HG02885 (cell line): ENCODE measurements around the gene MAOB.

Source experiments
- ATAC-seq: cut with Tn5 transposase; IDR thresholded peaks from one replicate; pipeline ENCODE4 v1.9.1; 2021; ENCODE audit warnings: mild to moderate bottlenecking; ENCODE audit not compliant: unreplicated experiment, poor library complexity

MAOB gene

DNA sequence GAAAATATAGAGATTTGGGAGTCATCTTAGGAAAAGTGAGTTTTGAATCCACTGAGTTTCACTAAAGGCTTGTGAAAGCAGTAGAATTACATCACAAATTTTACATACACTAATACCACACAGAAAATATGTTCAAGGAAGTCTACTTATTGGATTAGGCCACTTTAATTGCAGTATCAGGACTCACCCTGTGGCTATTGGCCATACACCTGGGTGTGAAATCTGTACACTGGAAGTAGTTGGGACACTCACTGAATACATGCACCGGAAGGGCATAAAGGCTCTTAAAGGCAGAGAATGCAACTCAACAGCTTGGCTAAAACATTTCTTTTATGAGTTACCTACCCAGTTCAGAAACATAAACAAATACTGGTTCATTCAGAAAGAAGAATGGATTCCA is 19.8 kb downstream of the MAOB start:
- no peak for ATAC-seq

DNA sequence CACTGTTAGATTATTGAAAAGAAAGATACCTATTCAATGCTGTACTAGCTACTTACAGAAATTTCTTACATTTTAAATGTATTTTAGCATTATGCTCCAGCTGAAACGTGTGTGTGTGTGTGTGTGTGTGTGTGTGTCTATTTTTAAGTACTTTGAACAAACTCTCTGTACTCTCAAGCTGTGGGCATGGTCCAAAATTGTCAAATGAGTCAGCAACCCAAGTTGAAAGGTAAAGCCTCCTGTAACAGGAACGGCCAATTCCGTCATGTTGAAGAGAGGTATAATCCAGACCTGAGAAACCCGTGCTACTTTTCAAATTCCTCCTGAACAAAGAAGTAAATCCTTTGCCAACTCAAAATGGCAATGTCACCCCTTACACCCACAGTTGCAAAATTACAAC is 20.5 kb downstream of the MAOB start:
- no peak for ATAC-seq

DNA sequence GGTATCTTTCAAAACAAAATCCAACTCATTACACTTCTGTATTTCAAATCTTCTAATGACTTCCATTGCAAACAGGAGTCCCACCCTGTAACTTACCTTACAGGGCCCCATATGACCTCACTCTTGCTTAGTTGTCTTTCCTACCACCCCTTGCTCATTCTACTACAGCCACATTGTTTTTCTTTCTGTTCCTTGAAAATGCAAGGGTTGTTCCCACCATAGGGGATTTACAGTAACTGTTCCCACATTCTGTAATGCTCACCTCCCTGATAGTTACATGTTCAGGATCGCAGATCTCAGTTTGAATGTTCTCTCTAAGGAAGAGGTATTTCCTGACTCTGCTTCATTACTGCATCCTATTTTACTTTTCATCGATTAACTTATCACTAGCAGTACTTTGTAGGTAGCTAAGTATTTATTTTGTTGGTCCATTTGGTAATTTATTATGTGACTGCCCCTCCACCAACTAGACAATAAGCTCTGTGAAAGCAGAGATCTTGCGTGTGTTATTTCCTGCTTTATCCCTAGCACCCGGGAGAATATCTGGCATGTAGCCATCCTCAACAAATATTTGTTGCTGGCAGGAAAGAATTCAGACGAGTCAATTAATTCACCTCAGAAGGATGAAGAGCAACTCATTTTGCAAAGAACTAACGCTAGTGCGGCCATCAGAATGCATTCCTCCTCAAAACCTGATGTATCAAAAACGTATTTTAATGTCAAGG is 21.4 kb downstream of the MAOB start:
- no peak for ATAC-seq

DNA sequence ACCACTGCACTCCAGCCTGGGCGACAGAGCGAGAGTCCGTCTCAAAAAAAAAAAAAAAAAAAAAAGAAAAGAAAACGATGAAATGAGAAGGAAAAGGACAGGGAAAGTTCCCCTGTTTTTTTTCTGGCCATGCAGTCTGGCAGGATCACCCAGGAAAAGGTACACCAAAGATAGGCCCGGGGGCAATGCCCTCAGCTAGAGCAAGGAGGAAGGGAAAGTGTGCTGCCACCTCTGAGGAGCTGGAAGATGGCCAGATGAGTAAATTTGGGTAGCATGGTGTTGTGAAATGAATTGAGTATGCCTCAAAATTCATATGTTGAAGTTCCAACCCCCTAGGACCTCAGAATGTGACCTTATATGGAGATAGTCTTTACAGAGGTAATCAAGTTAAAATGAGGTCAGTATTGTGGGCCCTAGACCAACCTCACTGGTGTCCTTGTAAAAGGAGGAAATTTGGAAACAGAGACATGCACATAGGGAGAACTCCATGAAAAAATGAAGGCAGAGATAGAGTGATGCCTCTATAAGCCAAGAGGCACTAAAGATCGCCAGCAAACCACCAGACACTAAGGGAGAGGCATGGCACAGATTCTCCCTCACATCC is 28.9 kb downstream of the MAOB start:
- no peak for ATAC-seq

DNA sequence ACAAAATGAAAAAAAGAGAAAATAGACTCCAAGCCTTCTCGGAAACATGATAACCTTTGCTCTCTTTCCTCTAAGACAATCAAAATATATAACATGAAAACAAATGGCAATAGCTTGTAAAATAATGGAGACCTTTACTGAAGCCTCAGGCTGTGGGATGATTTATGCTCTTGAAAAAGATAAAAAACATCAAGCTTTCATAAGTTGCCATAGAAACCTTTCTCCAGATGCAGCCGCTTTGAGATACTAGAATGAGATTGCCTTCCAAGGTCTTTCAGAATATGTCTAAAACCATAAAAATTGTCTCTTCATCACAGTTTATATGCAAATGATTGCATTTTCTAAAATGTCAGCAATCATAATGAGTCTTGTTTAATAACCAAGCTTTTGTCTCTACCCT is 31.6 kb downstream of the MAOB start:
- ATAC-seq: no peak

DNA sequence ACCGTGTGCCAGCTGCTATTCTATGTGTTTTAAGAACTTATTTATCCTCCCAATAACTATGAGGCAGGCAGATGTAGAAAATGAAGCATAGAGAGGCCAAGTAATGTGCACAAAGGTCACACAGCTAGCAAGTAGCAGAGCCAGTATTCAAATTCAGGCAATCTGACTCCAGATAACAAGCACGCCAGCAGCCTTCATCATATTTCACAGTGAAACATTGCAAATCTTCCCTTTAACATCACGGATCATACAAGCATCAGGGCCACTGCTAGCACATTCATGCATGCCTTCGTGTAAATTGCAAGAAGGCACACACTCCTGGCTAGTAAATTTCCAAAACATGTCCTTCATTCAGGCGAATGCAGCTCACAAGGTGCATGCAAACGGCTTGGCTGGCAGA is 33.1 kb downstream of the MAOB start:
- ATAC-seq: no peak

DNA sequence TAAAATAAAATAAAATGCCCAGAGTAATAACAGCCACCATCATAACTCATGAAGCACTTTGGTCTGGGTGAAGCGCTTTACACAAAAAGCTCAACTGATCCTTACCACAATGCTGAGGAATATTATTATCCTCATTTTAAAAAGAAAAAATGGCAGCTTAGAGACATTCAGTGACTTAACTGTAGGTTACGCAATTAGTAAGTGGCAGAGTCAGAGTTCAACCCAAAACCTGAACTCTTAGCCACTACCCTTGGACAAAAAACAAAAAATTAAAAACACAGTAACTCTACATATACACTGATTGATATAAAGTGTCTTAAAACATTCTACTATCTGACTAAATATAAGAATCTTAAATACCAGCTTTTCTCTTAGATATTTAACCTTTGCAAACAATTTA is 34.9 kb downstream of the MAOB start:
- no peak for ATAC-seq

DNA sequence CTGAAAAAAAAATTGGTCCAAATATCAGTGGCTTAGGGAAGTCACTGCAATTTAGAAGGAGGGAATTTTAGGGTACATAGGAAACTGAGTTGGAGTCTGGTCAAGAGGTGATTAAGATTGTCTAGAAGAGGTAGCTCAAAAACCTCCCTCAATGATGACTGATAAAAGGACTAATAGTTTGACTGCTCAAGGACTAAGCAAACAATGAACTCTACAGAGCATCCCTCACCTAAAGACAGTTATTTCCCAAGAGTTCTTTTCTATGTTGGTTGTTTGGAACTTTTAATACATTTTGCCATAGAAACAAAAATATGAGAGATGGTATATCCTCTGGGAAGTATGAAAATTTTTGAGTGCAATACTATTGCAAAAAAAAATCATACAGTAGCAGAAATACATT is 35.7 kb downstream of the MAOB start:
- no peak for ATAC-seq

DNA sequence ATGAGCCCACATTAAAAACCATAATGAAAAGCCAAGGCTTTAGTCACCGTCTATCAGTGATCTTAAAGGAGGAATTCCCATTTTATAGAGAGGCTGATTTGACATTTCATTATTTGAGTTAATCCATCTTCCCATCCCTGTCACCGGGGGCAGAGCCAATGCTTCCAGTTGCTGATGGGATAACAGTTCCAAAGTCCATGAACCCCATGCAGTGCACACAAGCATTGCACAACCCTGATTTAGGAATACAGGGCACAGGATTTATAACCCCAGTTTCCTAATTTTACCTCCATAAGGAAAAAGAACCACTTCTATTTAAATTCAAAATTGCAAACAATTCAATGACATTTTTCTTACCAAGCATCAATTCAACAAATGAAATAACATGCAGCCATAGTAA is 36.5 kb downstream of the MAOB start:
- ATAC-seq: no peak

DNA sequence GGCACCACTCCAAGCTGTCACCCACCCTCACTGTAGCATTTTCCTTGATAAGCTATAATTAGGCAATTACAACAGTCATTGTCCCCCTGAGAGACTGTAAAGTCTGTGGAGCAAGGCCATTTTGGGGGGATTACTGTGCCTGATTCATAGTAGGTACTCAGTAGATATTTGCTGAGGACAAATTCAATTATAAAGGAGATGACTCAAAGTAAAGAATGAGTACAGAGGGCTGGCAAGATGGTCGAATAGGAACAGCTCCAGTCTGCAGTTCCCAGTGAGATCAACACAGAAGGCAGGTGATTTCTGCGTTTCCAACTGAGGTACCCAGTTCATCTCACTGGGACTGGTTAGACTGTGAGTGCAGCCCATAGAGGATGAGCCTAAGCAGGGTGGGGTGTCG is 42.0 kb downstream of the MAOB start:
- no peak for ATAC-seq

DNA sequence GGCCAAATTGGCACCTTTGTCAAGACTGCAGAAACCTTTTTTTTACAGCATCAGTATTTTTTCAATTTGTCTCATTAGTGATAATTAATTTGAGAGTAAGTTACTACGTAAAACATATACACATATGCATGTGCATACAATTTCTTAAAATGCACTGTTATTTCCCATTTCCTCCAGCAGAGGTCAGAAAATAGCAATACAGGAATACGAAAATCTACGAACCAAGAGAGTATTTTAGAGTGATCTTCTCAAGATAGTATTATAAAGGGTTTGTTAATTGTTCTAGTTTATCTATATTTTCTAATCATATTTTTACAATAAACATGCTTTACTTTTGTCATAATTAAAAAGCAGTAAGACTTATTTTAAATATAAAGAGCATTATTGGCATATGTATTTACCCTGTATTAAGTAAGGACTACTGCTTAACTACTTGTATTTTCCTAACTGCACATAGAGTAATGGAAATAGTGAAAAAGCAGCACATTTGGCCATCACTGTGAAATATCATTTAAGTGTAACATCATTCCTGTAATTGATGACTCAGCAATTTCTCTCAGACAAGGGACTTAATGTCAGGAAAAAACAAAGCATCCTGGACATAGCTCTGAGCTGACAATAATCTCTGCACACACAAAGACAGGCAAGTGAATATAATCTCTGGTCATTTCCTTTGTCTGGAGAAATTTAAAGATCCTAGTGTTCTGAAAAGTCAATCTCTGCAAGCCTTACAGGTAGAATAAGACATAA is 45.6 kb downstream of the MAOB start:
- ATAC-seq: no peak

DNA sequence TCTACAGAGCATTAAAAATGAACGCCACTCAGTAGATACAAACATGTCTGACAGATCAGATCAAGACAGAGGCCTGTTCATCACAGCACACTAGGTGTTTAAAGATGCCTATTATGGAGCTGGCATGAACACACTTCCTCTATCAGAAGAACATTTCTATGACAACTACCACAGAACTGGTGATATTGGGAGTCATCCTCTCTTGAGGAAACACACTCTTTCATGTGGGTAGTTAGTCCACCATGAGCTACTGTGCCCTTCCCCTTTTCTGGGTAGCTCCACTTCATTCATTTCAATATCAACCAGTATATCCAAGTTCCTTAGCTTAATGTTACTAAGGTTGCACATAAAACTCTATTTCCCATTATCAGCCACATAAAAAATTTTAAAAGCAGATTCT is 46.7 kb downstream of the MAOB start:
- no peak for ATAC-seq

DNA sequence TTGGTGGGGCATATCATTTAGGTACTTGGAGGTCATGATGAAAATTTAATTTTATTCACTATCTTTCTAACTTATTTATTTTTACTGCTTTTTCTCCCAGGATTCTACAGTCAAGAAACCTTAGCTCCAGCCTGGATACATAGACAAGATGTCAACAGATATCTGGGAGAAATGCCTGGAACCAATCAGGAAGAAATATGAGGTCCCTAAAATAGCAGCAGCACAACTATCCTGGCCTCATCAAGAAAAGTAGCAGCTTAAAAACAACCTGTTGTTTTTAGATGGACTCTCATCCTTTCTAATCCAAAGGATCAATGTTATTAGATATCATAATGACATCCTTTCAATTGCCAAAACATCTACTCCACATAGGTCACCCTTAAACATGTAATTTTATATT is 54.5 kb downstream of the MAOB start:
- ATAC-seq: no peak

DNA sequence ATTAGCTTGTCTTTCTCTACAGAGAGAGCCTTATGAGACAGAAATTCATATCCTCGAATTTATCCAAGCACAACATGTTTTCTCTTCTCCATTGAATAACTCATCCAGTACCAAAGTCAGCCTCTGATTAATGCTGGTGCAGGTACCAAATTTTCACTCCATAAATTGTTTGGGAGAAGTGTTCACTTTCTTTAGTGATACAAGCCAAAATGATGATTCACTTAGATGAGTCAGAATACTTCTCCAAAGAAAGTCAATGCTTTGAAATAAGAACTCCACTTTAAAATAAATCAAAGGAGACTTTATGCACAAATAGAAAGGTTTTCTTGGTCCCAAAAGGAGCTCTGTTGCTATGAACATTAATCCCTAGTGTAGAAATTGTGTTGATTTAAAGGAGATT is 60.2 kb downstream of the MAOB start:
- ATAC-seq: no peak

DNA sequence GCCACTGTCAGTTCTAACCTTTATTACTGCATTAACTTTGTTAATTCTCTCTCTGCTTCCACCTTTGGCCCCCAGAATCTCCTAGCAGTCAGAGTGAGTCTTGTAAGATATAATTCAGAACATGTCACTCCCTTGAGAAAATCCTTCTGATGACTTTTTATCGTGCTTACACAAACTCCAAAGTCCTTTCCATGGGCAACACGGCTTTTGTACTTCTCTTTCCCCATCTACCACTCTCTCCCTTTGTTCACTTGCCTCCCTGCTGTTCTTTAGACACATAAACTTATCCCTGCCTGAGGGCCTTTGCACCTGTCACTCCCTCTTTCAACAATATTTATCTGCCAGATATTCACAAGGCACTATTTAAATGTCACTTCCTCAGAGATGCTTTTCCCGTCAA is 64.8 kb downstream of the MAOB start:
- ATAC-seq: no peak

DNA sequence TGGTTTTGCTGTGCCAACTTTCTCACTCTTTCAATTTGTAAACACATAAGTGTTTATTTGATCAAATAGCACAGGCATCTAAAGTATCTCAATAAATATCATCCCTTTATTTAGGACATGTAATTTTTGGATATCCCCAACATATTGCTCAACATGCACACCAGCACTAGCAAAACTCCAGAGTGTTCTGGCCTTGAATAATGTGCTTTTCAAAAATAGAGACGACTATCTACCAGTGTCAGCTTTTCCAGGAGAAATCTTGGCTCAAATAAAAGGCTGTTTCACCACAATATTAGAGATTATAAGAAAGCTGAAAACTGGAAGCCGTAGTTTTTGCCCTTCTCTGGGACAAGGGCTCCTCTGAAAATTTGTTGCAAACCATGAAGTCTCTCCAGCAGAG is 67.0 kb downstream of the MAOB start:
- no peak for ATAC-seq

DNA sequence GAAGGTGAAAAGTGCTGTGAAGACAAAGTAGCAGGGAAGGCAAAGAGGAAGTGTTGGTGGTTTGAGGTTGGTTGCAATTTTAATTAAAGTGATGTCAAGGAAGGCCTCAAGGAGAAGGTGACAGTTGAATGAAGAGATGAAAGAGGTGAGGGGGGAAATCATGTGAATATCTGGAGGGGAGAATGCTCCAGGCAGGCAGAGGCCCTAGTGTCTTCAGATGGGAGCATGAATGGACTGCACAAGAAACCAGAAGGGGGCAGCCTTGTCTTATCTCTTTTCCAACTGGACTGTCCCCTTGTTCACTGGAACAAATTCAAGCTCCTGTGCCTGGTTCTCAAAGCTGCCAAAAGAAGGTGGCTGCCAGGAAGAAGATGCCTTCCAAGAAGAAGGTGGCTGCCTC is 68.4 kb downstream of the MAOB start:
- no peak for ATAC-seq

DNA sequence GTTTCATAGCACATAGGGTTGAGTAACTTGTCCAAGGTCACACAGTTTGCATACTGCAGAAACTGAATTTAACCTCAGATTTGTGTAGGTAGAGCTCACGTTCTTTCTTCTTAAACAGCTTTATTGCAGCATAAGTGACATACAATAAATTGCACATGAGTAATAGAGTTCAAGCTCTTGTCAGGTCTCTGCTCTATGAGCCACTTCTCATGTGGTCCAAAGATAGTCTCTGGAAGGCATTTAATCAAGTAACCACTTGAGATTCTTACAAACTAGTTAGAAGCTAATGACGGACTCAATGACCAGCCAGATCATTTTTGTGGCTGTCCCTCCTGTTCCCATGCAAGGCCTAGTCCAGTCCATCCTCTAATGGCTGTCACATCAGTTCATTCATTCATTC is 68.9 kb downstream of the MAOB start:
- ATAC-seq: no peak

DNA sequence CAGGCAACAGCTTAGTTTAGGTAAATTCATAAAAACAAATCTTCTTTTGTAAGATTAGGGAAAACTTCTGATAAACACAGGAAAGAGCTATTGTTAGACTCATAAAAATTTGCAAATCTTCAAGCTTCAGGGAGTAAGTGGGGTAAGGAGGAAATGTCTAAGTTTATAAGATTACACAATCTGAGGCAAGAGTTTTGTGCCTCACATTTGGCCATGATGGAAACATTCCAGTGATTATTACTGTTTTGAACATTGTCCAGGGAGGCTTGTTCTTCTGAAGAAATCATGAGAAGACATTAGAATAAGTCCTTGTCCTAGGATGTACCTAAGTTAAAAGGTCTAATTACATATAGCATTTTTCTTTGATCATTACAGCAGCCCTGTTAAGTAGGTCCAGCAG is 72.8 kb downstream of the MAOB start:
- no peak for ATAC-seq

DNA sequence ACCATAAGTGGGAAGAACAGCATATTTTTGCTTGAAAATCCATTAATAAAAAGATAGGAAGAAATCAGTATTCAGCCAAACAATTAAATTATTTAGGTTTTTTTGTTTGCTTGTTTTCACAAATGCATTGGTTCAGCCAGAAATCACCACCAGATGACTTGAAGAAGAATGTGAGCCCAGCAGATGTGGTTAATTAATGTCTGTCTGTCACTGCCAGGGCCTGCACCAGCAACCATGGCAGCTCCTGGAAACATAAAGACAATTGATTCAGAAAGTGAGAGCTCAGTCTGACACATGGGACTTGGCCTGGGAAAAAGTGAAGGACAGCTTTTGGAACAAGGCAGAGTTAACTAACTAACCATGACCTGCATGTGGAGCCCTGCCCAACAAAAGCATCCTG is 74.0 kb downstream of the MAOB start:
- no peak for ATAC-seq

DNA sequence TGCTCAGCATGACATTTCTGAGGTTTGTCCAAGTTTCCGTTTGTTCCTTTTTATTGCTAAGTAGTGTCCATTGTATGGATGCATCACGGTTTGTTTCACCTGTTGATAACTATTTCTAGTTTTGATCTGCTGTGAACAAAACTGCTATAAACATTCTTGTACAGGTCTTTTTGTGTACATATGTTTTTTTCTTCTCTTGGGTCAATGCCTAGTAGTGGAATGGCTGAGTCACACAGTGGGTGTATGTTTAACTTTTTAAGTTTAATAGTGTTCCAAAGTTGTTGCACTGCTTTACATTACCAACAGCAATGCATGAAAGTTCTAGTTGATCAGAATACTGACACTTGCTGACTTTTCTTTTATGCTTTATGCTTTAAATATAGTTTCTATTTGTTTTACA is 76.7 kb downstream of the MAOB start:
- no peak for ATAC-seq

DNA sequence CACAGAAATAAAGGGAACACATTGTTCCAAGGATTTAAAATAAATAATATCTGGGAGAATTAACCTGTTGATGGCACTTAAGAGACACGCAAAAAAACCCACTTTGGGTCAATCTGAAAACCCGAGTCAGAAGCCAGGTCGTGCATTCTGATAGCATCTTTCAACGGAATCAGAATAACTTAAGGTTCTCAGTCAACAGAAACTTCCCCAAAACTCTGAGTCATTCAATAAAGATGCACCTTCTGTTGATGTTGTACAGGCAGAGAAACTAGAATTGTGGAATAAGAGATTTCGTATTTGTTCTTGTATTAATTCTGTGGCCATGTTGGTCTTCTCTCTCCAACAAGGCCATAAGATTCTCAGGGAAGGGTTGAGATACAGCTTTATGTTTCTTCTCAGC is 78.2 kb downstream of the MAOB start:
- ATAC-seq: no peak
